OCI-M2 (cell line): ENCODE results near the gene CFAP251.

ENCODE experiments used
- DNase-seq: peaks from one replicate; lab custom pipeline; 2025; ENCODE audit not compliant: unreplicated experiment; lab: John Stamatoyannopoulos, UW

The CFAP251 gene

DNA sequence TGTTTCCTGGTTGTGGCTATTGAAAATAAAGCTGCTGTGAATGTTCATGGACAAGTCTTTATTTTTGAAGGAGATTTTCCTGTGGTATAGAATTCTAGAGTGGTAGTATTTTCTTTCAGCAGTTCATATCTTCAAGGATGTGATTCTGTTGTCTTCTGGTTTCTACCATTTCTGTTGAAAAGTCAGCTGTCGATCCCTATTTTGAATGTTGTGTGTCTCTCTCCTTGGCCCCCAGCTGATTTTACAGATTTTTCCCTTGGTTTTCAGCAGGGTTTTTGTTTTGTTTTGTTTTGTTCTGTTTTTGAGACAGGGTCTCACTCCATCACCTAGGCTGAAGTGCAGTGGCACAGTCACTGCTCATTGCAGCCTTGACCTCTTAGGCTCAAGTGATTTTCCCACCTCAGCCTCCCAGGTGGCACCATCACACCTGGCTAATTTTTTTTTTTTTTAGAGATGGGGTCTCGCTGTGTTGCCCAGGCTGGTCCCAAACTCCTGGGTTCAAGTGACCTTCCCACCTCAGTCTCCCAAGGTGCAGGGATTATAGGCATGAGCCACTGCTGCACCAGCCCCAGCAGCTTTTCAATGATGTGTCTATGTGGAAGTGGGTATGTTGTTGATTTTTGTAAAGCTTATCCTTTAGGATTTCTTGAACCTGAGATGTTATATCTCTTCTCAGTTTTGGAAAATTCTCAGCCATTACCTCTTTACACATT is 28.1 kb downstream of the CFAP251 start:
- DNase-seq: no peak

DNA sequence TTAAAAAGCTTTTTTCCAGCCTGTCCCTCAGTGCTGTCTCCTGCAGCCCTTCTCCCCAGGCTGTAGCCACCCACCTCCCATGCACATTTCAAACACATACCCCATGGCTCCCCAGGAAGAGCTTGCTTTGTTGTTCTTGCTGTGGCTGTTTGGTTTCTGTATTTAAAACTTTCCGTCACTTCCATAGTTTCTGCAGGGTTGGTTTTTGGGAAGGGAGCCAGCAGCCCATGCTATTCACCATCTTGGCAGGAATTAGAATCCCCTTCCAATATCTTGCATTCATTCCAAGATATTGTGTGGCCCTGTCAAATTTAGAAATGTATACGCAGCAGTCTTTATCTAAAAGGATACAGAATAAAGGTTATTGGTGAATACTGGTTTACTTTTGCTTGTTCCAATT is 29.6 kb downstream of the CFAP251 start:
- DNase-seq: no peak

DNA sequence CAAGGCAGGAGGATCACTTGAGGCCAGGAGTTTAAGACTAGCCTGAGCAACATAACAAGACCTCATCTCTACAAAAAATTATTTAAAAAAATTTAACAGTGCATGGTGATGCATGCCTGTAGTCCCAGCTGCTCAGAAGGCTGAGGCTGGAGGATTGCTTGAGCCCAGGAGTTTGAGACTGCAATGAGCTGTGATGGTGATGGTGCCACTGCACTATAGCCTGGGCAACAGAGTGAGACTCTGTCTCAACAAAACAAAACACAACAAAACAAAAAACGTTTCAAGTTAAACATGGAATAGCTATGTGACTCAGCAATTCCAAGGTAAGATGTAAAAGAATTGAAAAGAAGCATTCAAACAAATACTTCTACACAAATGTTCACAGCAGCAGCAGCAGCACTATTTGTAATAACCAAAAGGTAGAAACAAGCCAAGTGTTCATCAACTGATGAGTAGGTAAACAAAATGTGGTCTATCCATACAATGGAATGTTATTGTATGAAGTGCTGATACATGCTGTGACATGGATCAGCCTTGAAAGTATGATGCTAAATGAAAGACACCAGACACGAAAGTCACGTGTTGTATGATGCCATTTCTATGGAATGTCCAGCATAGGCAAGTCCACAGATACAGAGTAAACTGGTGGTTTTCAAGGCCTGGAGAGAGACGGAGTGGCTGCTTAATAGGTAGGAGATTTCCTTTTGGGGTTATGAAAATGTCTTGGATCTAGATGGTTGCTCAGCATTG is 31.4 kb downstream of the CFAP251 start:
- DNase-seq: no peak

- no peak for DNase-seq
Measured at GRCh38 chr12:121953117-121953692, 34.8 kb downstream of the CFAP251 start.

- no peak for DNase-seq
Measured at GRCh38 chr12:121953695-121954094, 35.3 kb downstream of the CFAP251 start.

DNA sequence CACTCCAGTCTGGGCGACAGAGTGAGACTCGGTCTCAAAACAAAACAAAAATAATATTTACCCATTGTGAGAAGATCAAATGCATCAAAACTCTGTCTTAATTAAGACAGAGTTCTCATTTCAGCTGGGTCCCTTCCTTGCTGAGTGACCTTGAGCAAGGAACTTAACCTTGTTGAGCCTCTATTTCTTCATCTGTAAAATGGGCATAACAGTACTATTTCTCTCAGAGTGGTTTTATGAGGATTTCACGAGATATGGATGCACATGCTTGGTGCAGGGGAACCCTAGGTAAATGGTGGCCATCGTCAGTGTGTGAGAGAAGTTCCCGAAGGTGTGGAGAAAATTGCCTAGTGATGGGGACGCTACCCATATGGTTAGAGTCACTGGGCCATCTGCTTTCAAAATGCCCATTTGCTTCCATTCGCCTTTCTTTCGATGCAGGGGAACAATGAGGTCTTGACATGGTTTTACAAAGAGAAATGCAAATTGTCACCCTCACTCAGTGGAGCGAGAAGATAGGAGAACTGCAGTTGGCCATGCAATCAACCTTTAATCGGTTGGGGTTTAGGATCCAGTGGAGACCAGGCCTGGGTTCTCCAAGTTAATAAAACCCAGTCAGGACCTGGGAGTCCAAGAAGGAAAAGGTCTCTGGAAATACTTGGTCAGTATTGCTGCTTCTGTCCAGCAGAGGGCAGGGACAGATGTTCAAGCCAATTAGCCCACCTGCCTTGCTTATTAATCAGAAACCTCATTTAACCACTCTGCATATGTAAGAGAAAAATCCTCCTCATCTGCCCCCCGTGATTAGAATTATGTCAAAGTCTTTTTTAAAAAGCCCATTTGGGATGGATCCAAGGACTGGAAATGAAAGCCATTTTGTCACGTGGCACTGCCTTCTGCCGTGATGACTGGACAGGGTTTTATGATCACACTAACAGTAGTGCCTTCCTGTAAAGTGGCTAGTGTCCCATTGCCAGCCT is 37.2 kb downstream of the CFAP251 start:
- no peak for DNase-seq

DNA sequence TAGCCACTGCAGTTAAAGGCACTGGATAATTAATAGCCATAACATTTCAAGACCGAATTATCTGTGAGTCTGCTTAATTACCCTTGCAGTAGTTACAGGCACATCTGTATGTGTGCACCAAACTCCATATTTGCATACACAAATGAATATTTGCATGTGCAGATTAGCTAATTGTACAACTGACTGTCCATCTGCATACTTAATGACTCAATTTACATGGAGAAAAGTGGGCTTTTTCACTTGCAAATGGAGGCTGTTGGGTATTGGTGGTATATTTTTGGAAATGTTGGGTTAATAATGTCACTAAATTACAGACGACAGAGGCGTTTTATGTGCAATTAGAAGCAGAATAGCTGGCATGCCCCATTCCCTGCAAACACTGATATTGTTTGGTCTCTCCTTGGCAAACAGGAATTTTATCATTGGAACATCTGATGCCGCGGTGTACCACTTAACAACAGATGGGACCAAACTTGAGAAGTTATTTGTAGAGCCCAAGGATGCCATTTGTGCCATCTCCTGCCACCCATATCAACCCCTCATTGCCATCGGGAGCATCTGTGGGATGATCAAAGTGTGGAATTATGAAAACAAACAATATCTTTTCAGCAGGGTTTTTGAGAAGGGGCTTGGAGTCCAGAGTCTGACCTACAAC is 39.6 kb downstream of the CFAP251 start:
- DNase-seq: no peak

DNA sequence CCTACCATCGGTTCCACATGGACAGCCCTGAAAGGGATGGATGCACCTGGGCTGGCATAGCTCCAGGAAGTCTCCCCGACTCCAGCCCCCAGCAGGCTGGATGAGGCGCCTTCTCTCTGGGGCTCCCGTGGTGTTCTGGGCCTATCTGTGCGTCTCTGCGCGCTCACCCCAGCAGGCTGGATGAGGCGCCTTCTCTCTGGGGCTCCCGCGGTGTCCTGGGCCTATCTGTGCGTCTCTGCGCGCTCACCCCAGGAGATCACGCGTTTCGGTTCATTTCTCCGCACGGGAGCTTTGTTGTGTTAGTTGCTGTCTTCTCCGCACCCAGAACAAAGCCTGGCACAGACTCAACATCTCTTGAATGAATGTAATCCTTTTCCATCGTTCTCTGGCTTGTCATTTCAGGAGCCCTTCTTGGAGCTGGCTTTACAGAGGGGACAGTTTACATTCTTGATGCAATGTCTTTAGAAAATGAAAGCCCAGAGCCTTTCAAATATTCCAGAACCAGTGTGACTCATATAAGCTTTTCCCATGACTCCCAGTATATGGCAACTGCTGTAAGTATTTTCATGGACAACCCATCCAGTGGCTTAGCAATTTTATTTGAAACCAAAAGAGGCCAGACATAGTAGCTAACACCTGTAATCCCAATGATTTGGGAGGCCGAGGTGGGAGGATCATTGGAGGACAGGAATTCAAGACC is 40.3 kb downstream of the CFAP251 start:
- no peak for DNase-seq

DNA sequence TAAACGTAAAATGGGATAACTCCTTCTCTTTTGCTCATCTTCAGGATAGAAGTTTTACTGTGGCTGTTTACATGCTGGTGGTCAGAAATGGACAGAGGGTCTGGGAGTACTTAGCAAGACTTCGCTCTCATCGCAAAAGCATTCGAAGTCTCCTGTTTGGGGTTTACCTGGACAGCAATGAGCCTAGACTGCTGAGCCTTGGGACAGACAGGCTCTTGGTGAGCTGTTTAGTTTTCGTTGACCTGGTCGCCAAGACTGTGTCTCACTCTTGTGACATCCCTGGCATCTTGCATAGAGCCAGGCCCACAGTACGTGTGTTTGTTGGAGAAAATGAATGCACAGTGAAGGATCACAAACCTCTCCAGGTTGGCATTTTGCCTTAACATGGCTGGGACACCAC is 42.1 kb downstream of the CFAP251 start:
- DNase-seq: no peak

GRCh38 chr12:121961195-121961879 is 42.9 kb downstream of the CFAP251 start:
- no peak for DNase-seq

DNA sequence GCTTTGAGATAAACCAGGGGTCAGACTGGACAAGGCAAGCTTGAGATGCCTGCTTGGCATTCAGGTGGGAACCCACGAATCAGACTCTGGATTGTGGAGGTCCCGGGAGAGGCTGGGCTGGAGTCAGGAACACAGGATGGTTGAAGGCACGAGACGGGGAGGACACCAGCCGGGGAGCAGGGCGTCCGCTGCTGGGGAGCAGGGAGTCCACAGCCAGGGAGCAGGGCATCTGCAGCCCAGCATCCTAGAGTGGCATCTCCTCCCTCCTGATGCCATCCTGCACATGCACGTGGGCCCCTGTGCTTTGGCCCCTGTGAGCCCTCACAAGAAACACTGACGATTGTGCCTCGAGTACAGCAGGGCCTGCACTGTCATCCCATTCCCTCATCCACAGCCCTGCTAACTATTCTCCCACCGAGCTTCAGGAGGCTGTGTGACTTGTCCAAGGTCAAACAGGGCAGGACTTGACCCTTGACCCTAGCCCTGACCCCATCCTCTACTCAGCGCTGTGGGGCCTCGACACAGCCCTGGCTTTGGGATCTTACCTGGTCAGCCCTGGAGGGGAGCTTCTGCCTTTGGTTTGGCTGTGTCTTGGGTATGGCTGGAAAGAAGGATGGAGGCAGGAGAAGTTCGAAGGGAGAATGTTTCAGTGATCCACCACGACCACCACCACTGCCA is 45.1 kb downstream of the CFAP251 start:
- no peak for DNase-seq

DNA sequence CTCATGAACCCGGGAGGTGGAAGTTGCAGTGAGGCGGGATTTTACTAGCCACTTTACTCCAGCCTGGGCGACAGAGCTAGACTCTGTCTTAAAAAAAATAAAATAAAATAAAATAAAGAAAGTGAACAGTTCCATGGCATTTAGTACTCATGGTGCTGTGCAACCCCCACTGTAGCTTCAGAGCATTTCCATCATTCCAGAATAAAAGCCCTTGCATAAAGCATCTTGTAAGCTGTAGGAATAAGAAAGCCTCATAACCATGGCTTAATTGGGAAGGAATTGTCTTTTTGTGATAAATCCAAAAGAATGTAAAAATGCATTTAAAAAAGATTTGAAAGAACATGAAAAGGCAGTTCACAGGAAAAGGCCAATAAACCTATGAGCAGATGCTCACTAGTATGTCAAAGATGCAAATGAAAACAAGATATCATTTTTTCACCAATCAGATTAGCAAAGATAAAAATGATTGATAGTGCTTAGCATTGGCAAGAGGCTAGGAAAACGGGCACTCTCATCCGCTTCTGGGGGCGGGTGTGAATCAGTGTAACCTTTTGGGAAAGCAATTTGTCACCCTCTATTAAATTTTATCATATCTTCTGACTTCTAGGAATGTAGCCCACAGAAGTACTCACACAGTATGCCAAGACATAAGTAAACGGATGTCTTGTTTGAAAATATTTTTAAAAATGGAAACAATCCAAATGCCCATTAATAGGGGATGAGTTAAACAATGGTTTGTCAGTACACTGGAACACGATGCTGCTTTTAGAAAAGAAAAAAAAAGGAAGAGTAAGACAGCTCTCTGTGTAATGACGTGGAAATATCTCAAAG is 46.6 kb downstream of the CFAP251 start:
- DNase-seq: no peak

DNA sequence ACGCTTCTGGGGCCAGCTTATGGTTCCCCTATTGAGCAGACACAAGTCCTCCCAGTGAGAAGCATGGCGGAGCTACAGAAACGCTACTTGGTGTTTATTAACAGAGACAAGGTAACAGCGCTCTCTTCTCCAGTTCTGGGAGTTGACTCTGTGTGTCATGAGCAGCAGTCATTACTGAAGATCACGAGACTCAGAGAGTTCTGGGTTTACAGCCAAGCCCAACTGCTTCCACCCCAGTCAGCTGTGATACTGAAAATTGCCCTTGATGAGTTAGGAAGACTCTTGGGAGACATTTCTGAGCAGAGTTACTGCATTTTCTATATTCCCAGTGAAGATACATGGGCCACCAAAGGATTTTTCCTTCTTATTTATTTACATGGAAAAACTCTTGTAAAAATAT is 48.6 kb downstream of the CFAP251 start:
- DNase-seq: no peak

- no peak for DNase-seq
Measured at GRCh38 chr12:121968876-121969275, 50.5 kb downstream of the CFAP251 start.

DNA sequence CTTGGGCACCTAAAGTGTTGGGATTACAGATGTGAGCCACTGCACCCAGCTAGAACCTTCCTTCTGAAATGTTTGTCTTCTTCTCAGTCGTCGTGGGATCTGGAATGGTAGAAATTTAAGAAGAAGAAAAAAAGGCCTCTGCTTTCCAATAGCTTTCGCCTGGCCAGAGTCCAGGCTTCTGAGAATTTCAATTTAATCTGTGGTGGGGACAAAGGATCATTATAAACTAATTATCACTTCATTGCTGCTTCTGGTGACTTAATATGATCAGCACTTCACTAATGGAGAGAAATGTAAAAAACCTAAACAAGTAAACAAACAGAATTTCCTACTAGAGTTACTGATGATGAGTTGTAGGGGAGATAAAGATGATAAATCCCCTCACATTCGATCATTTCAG is 51.3 kb downstream of the CFAP251 start:
- DNase-seq: no peak

- no peak for DNase-seq
Measured at GRCh38 chr12:121970581-121971300, 52.3 kb downstream of the CFAP251 start.
